Kidney (tissue), 14 donors: ENCODE results near the gene DPH6. TPM values are rescaled to one million over a fixed set of nuclear protein-coding genes. Genes with fewer than 3 reads are reported as not detected.

Source experiments
- DNase-seq, 5 donors: peaks; one replicate each; pipeline ENCODE4 v3.0.0-alpha.2; 2013 to 2020
- FAIRE-seq: peaks from 2 replicates; lab custom pipeline; 2012; peaks lifted over from hg19 to GRCh38; lab: Jason Lieb, UNC
- H3K27ac ChIP-seq, 2 donors: one replicate each; pipeline ENCODE4 v1.7.0; 2013; ENCODE audit warnings: low read depth in 2 of 2, low read length in 2 of 2, inconsistent platforms in 1 of 2
- H3K27me3 ChIP-seq: one replicate; pipeline ENCODE4 v1.7.1; 2013; ENCODE audit warnings: low read length, inconsistent platforms; ENCODE audit not compliant: control insufficient read depth, insufficient read depth
- H3K36me3 ChIP-seq, 3 donors: one replicate each; pipeline versions ENCODE4 v1.7.0 to v1.7.1; 2013; ENCODE audit warnings: low read length in 3 of 3, control low read depth in 1 of 3, inconsistent platforms in 1 of 3; ENCODE audit not compliant: insufficient read depth in 3 of 3, control insufficient read depth in 2 of 3
- H3K4me1 ChIP-seq, 3 donors: one replicate each; pipeline versions ENCODE4 v1.7.0 to v1.7.1; 2013; ENCODE audit warnings: low read length in 3 of 3, inconsistent platforms in 1 of 3, low read depth in 1 of 3; ENCODE audit not compliant: control insufficient read depth in 2 of 3, insufficient read depth in 2 of 3
- H3K4me3 ChIP-seq, 3 donors: one replicate each; pipeline versions ENCODE4 v1.7.0 to v1.8.1; 2013; ENCODE audit warnings: low read length in 3 of 3, control low read depth in 1 of 3, inconsistent platforms in 1 of 3
- H3K9ac ChIP-seq, 3 donors: one replicate each; pipeline versions ENCODE4 v1.7.0 to v1.7.1; 2013; ENCODE audit warnings: low read length in 3 of 3, control low read depth in 1 of 3, inconsistent platforms in 1 of 3
- H3K9me3 ChIP-seq, 3 donors: one replicate each; pipeline versions ENCODE4 v1.7.0 to v1.7.1; 2013; ENCODE audit warnings: low read length in 3 of 3, control low read depth in 1 of 3, inconsistent platforms in 1 of 3; ENCODE audit not compliant: control insufficient read depth in 2 of 3, insufficient read depth in 1 of 3
- CTCF ChIP-seq: IDR thresholded peaks from 3 replicates; pipeline ENCODE4 v1.5.1; 2012; ENCODE audit warnings: mild to moderate bottlenecking, moderate library complexity, borderline replicate concordance; ENCODE audit not compliant: insufficient read depth; ENCODE audit errors: extremely low read depth
- intact Hi-C: fragments of 100-400 bp; cut with DNase I; formaldehyde crosslinking; loops from one replicate; pipeline ENCODE4 v1.11.1; 2022
- polyA plus RNA-seq: library from polyadenylated mRNA; stranded (reverse); fragments of 350-450 nt; fragmentation: Illumina TruSeq; extraction: RNeasy Lipid Tissue Mini Kit (QIAGEN cat#74804); gene quantifications from one replicate; pipeline ENCODE4 v1.2.3, GENCODE V29; 2014; ENCODE audit warnings: low read depth, low replicate concordance; ENCODE audit not compliant: insufficient read depth
- total RNA-seq: library from RNA; stranded (reverse); fragmentation: NEBNext Ultra II Directional; extraction: Animal tissue kit (Norgen Biotek cat#: 25700); gene quantifications from one replicate; pipeline ENCODE4 v1.2.1, GENCODE V29; 2021
- donor health status: control.
- donor health status: control.
- donor health status: control.
- donor health status: control.
- donor health status: control.
- donor health status: DM: yes; HTN: yes; CAD: no.
- donor health status: Normal renal cell carcinoma (clear cell type).

Gene DPH6
- total and polyA plus RNA-seq, 2 donors from 2014 or later, result 10.1 to 29.8 TPM

DNA sequence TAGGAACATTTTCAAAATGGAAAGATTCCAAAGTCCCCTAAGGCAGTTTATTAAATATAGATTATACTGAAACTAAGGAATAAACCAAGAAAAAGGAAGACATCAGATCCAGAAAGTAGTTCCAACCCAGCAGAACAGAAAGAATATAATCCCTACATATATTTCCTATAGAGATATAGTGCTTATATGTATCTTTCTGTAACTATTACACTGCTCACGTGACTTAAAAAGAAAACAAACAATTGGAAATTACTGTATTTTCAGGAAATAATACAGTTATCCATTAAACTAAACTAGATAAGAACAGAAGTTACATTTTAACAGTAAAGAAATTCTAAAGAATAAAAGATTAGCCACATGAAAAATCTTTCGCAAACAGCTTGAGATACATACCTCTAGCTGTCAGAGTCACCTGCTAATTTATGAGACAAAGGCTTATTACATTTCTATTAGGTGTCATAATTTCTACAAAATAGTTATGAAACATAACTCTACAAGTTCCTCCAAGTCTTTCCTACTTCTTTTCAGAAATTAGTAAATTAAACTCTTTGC, 10.5 kb downstream of the DPH6 start:
- no peak for FAIRE-seq
- no peak overlapping the region for H3K27ac ChIP-seq

GRCh38 chr15:35533130-35534110, 12.5 kb downstream of the DPH6 start:
- DNase-seq (no peak), FAIRE-seq (peak; percentile 57)
- Histone ChIP-seq H3K4me3 (no peak overlapping the region), H3K4me1 (peaks cover 0 to 3% (median 2%) of the 10 kb centered on the region in 3 donors), H3K9me3 (no peaks in the 10 kb centered on the region), H3K36me3 (no peaks in the 10 kb centered on the region), H3K9ac (no peak overlapping the region), H3K27me3 (no peaks in the 10 kb centered on the region), H3K27ac (no peak overlapping the region)
- TF ChIP-seq CTCF, result no peak
- intact Hi-C loops, result no loop called here

More for the DNA sequence above, 10.5 kb downstream of the DPH6 start:
- TF ChIP-seq CTCF, result no peak
- Histone ChIP-seq H3K4me3 (no peak overlapping the region), H3K4me1 (peaks cover 0 to 3% (median 2%) of the 10 kb centered on the region in 3 donors), H3K9me3 (no peaks in the 10 kb centered on the region), H3K36me3 (no peaks in the 10 kb centered on the region), H3K27me3 (no peaks in the 10 kb centered on the region), H3K9ac (no peak overlapping the region)
- intact Hi-C loops, result no loop called here
- no peak for DNase-seq

GRCh38 chr15:35530698-35531097, 15.3 kb downstream of the DPH6 start:
- Histone ChIP-seq H3K27me3 (no peaks in the 10 kb centered on the region), H3K9me3 (no peaks in the 10 kb centered on the region), H3K4me3 (no peak overlapping the region), H3K9ac (no peak overlapping the region), H3K4me1 (peaks cover 0 to 3% (median 2%) of the 10 kb centered on the region in 3 donors), H3K27ac (no peak overlapping the region), H3K36me3 (no peaks in the 10 kb centered on the region)
- DNase-seq (no peak), FAIRE-seq (no peak)
- no peak for TF ChIP-seq CTCF
- intact Hi-C loops, result no loop called here
